Heart right ventricle (tissue), 16 donors: ENCODE data around the gene SWAP70. TPM values are rescaled to one million over a fixed set of nuclear protein-coding genes. Genes with fewer than 3 reads are reported as not detected.

ENCODE experiments used
- ATAC-seq, 8 donors: fragments of 200-7000 bp; cut with Tn5 transposase; one replicate each; pipeline ENCODE4 v1.9.1; 2020; ENCODE audit warnings: mild to moderate bottlenecking in 8 of 8, moderate library complexity in 8 of 8, moderate number of reproducible peaks in 1 of 8
- DNase-seq, 2 donors: peaks; one replicate each; pipeline ENCODE4 v3.0.0-alpha.2; 2020
- H3K27ac ChIP-seq, 10 donors: fragments of 200-600 bp; sonication (generic) in 2 of 10; one replicate each; pipeline versions ENCODE4 v1.5.0 to v1.8.0; 2020 to 2022; ENCODE audit warnings: mild to moderate bottlenecking in 3 of 10
- H3K27me3 ChIP-seq, 7 donors: fragments of 200-600 bp; one replicate each; pipeline ENCODE4 v1.8.0; 2021 to 2022; ENCODE audit warnings: mild to moderate bottlenecking in 2 of 7
- H3K36me3 ChIP-seq, 9 donors: fragments of 200-600 bp; sonication (generic) in 1 of 9; one replicate each; pipeline versions ENCODE4 v1.5.0 to v1.8.0; 2020 to 2022; ENCODE audit warnings: mild to moderate bottlenecking in 2 of 9
- H3K4me1 ChIP-seq, 9 donors: fragments of 200-600 bp; sonication (generic) in 1 of 9; one replicate each; pipeline versions ENCODE4 v1.5.0 to v1.8.0; 2020 to 2022; ENCODE audit warnings: mild to moderate bottlenecking in 4 of 9
- H3K4me3 ChIP-seq, 10 donors: fragments of 200-600 bp; sonication (generic) in 2 of 10; one replicate each; pipeline versions ENCODE4 v1.5.0 to v1.8.0; 2020 to 2022; ENCODE audit warnings: mild to moderate bottlenecking in 7 of 10, moderate library complexity in 2 of 10
- H3K9me3 ChIP-seq, 11 donors: fragments of 200-600 bp in 10 of 11; sonication (generic) in 2 of 11; one replicate each; pipeline versions ENCODE4 v1.5.0 to v1.8.0; 2013 to 2022; ENCODE audit warnings: mild to moderate bottlenecking in 2 of 11, control low read depth in 1 of 11, moderate library complexity in 1 of 11
- CTCF ChIP-seq, 9 donors: fragments of 200-600 bp; sonication (generic) in 2 of 9; IDR thresholded peaks; one replicate each; pipeline versions ENCODE4 v1.5.0 to v1.8.0; 2021 to 2022; ENCODE audit warnings: antibody characterized with exemption in 9 of 9, mild to moderate bottlenecking in 5 of 9, moderate library complexity in 1 of 9
- WGBS, 2 donors: extraction: QIAGEN DNeasy Blood & Tissue Kit; methylation state at CpG; one replicate each; pipeline ENCODE4 v1.1.7; 2013; ENCODE audit warnings: inconsistent platforms in 1 of 2; 5-methylcytosine and 5-hydroxymethylcytosine counted together
- intact Hi-C, 10 donors: fragments of 100-400 bp; cut with DNase I; formaldehyde crosslinking; loops; one replicate each; pipeline versions ENCODE4 v1.11.1 to v1.14.2; 2022
- polyA plus RNA-seq, 2 donors: library from polyadenylated mRNA; stranded (reverse); fragments of 200-250 nt; gene quantifications; one replicate each; pipeline ENCODE4 v1.2.3, GENCODE V29; 2013
- total RNA-seq, 10 donors: library from RNA; stranded (reverse); fragmentation: NEBNext Ultra II Directional in 3 of 10; extraction: Animal tissue kit (Norgen Biotek cat#: 25700) in 3 of 10; gene quantifications; one replicate each; pipeline versions ENCODE4 v1.2.1 to v1.2.4, GENCODE V29; 2021 to 2023
- donor health status: Arrhythmogenic right ventricular cardiomyopathy.
- donor health status: ischemic (EF 13 %, LVEDD 7.1; RV severe dilation, severe dysfunction).
- donor health status: healthy with polysubstance abuse.
- donor health status: DM: no; HTN: yes; CAD: no.
- donor health status: DM: no; HTN: no; CAD: no.
- donor health status: ischemic (EF 25% LVEDD 6.9; RV normal size, moderate dysfunction).
- donor health status: ischemic (EF 25% LVEDD 5.7; RV mildly dilated, moderate dysfunction).
- donor health status: healthy.
- donor health status: DM: yes; HTN: yes; CAD: no.
- donor health status: Ischemic cardiomyopathy.
- donor health status: ischemic (EF 35%, LVEDD 5.7; RV mildly dilated, moderate dysfunction).
- donor health status: nonischemic (EF 11% LVEDD 7.7; RV severe dilation, severe dysfunction).
- donor health status: DM: yes; HTN: yes; CAD: no.
- donor health status: PGD.
- donor health status: ischemic (EF 29% LVEDD 5.4; RV normal size, mild dysfunction).
- donor health status: nonischemic (EF 23%, LVEDD 6.1; RV moderate dilation, normal function).

Gene SWAP70
- total and polyA plus RNA-seq, 12 donors, result 7.8 to 33.4 (median 19.6) TPM

DNA sequence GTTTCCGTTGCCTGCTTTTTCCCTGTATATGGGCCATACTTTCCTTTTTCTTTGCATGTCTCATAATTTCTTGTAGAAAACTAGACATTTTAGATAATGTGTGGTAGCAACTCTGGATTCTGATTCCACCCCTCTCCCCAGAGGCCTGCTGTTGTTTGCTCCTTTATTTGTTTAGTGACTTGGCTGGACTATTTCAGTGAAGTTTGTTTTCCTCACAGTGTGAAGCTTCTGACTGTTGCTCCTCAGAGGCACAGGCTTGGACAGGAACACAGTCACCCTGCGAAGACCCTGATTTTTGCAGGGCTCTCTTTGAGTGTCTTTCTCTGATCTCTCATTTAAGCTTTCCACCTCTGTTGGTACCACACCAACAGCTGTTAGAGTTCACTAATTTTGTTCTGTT lies 72.5 kb downstream of the SWAP70 start:
- Histone ChIP-seq H3K27me3 (no peaks in the 10 kb centered on the region), H3K27ac (no peak overlapping the region), H3K4me3 (no peak overlapping the region), H3K36me3 (peaks cover 0 to 95% (median 44%) of the 10 kb centered on the region in 9 donors), H3K4me1 (peaks cover 0 to 30% (median 4%) of the 10 kb centered on the region in 9 donors), H3K9me3 (peaks cover 0 to 15% (median 7%) of the 10 kb centered on the region in 11 donors)
- ATAC-seq, result no peak
- intact Hi-C loops, result no loop called here
- TF ChIP-seq CTCF (IDR thresholded peaks at IDR 0.05), result no peak
- 91 to 94% methylated on average over 2 of the region's 2 CpGs for WGBS, 2 donors
- DNase-seq, result no peak

DNA sequence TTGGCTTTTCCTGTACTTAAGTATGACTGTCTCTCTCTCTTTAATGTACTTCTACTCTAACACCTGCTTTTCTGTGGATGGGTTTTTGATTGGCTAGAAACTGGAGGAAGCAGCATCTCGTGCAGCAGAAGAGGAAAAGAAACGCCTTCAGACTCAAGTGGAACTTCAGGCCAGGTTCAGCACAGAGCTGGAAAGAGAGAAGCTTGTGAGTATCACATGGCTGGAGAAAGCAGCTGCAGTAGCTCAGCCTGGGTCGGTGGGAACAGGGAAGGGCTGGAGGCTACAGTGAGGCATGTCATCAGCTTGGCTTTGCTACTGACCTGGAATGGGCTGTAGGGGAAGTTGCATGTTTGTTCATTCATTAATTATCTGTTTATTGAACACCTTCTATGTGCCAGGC lies 74.2 kb downstream of the SWAP70 start:
- peak overlapping the region in 2 of 10 donors; percentile 38 to 40 for H3K27ac ChIP-seq
- 38 to 42% methylated on average over 3 of the region's 3 CpGs for WGBS, 2 donors
- TF ChIP-seq CTCF (IDR thresholded peaks at IDR 0.05), result no peak
- intact Hi-C loops, result no loop called here
- no peak overlapping the region for H3K4me3 ChIP-seq
- peaks cover 0 to 30% (median 4%) of the 10 kb centered on the region in 9 donors for H3K4me1 ChIP-seq
- no peaks in the 10 kb centered on the region for H3K27me3 ChIP-seq
- H3K9me3 ChIP-seq, result peaks cover 0 to 15% (median 7%) of the 10 kb centered on the region in 11 donors
- DNase-seq, result no peak
- ATAC-seq, result peak in 5 of 8 donors; percentile 54 to 83 (median 71)
- peaks cover 0 to 95% (median 39%) of the 10 kb centered on the region in 9 donors for H3K36me3 ChIP-seq

- DNase-seq (no peak), ATAC-seq (no peak)
- Histone ChIP-seq H3K9me3 (peaks cover 0 to 15% (median 7%) of the 10 kb centered on the region in 11 donors), H3K27ac (peak overlapping the region in 3 of 10 donors; percentile 23 to 40 (median 38)), H3K36me3 (peaks cover 0 to 93% (median 39%) of the 10 kb centered on the region in 9 donors), H3K4me3 (no peak overlapping the region), H3K4me1 (peaks cover 0 to 30% (median 4%) of the 10 kb centered on the region in 9 donors), H3K27me3 (no peaks in the 10 kb centered on the region)
- TF ChIP-seq CTCF (IDR thresholded peaks at IDR 0.05), result no peak
- intact Hi-C loops, result no loop called here
- 95 to 100% methylated on average over 1 of the region's 1 CpG for whole genome bisulfite sequencing, 2 donors
Observed at GRCh38 chr11:9738707-9739106, 74.8 kb downstream of the SWAP70 start.

- WGBS, 2 donors, result 66 to 69% methylated on average over 4 of the region's 4 CpGs
- peaks cover 0 to 93% (median 35%) of the 10 kb centered on the region in 9 donors for H3K36me3 ChIP-seq
- H3K9me3 ChIP-seq, result peaks cover 0 to 15% (median 7%) of the 10 kb centered on the region in 11 donors
- DNase-seq (no peak), ATAC-seq (peak in 4 of 8 donors; percentile 20 to 43 (median 36))
- no peak for TF ChIP-seq CTCF (IDR thresholded peaks at IDR 0.05)
- H3K27ac ChIP-seq, result peak overlapping the region in 4 of 10 donors; percentile 1 to 40 (median 30)
- intact Hi-C loops, result no loop called here
- no peak overlapping the region for H3K4me3 ChIP-seq
- no peaks in the 10 kb centered on the region for H3K27me3 ChIP-seq
- peaks cover 0 to 30% (median 4%) of the 10 kb centered on the region in 9 donors for H3K4me1 ChIP-seq
Observed at GRCh38 chr11:9739123-9739900, 75.4 kb downstream of the SWAP70 start.
